Stimulated activated CD4-positive, alpha-beta T cell treated with anti-CD3 and anti-CD28 coated beads, TNF-alpha, amount 100 ng/mL, for 4 hours (primary cell): Measurements from ENCODE around the gene TUBGCP2.
A peak's percentile ranks its signal among the peaks of the same experiment; 100 is the strongest.

Source experiments
- DNase-seq, 3 experiments: peaks; one replicate each; pipeline ENCODE4 v3.0.0-alpha.2; 2020; ENCODE audit warnings: low read depth in 3 of 3

The TUBGCP2 gene

DNA sequence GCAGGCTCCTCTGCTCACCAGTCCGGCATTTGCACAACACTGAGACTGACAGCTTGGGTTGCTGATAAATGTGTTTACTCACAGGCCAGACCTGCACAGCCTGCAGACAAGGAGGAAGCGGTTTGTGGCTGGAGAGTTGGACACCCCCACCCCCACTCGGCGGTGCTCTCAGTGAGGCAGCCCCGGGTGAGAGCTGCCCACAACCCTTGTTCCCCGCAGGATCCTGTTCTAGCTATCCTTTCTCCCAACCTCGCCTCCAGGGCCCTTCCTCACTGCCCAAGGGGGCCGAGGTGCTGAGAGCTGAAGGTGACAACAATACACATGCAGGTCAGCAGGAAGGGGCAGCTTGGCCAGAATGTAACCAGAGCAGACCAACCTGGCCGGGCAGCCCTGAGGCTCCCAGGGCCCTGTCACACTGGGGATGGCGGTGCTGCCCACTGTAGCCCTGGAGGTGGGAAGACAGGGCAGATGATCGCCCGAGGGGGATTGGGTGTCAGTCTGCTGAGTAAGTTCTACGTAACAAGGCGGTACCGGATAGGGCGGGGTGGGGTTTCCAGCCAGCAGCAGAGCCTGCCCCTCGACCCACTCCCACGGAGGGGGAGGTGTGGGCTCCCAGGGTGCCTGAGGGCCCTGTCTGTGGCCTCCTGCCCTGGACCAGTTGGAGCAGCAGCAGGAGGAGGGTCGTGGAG, 30.0 kb downstream of the TUBGCP2 start:
- DNase-seq, result peak in 1 of 3 experiments; percentile 36

DNA sequence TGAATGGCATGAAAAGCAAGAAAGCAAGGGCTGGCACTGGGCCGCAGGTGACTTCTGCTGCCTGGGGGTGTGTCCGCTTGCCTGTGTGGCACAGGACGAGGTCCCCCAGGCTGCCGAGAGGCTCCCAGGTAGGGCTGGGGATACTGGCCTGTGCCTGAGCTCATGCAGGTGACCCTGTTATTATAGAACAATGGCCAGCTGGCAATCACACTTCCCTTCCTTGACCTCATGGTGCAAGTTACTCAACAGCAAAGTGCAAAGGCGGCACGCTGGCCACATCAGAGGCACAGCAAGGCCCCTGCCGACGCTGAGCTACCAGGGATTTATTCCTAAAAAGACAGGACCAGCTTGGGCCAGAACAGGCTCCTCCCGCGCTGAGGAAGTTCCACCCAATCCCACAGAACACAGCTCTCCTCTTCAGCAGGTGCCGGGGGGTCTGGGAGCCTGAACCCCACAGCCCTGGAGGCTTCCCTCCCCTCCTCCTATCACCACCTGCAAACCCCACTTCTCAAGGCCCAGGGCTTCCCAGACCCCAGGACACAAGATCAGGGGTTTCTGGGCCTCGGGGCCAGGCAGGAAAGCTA, 30.6 kb downstream of the TUBGCP2 start:
- DNase-seq, result no peak

DNA sequence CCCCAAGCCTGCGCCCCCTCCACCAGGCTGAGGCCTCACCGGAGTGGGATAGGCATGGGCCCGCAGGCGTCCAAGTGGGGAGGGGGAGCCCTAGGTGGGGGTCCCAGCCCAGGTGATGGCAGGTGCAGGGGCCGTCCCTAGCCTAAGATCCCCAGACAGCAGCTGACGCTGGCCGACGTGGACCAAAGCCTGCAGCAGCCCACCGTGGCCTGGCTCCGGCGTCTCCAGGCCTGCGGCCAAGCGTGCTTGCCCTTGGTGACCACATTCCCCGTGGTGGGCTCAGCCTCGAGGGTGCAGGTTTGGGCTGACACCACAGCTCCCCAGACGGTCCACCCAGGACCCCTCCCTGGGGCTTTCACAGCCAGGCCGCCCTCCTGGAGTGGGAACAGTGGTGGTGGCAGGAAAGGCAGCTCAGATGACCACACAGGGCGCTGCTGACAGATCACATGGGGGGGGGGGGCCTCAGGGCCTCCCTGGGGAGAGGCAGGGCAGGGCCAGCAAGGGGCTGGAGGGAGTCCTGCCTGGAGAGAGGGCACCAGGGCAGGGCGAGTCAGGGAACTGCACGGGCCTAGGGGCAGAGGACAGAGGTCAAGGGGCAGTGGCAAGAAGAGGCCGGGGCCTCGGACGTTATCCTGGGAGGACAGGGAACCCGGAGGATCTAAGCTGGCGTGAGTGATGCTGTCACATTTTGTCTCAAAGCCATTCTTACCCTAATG, 31.2 kb downstream of the TUBGCP2 start:
- DNase-seq, result no peak

DNA sequence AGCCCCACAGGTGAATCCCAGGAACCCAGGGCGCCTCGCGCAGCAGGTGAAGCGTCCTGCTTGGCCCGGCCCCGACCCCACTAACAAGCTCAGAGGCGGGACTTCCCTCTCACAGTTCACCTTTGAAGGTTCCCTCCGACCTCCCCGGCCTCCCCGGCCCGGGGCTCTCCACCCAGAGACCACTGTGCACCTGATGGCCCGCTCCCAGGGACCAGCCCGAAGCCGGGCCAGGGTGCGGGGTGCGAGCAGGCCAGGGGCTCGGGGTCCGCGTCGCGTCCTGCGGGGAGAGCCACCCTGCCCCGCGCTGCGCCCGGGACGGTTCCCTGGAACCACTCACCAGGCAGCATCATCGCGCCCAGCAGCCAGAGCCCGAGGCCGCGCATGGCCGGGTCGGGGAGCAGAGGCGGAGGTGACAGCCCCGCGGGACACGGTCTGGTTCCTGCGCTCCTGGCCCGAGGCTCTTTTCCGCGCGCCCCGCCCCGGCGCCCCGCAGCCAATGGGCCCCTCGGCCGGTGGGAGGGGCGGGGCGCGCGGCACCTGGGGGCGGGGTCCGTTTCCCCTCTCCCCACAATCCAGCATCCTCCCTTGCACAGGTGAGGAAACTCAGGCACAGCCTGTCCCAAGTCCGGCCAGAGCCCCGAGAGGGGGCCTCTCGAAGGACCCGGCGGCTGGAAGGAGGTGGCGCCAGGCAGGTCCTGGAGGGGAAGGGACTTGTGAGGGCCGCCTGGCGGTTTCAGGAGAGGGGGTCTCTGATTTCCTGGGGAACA, 32.1 kb downstream of the TUBGCP2 start, which contains the start of gene ADAM8:
Gene ADAM8, minus strand, starts transcription at position 434 of the 767 bp plus-strand sequence. Its CDS starts 51 bp downstream, at position 383.
- peak; percentile 41 to 53 (median 50) for DNase-seq

DNA sequence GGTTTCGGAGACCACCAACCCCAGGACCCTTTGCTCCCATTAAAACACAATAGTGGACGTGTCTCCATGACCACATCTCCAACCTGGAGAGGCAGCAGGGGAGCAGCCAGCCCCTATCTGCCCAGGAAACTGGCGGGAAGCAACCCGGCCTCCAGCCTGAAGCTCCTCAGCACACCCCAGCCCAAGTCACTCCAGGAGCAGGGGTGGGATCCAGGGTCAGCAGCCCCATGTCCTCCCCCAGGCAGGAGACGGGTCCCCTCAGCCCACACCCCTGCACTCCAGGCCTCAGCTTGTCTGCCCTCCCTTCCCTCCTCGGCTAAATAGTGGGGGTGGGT, 32.6 kb downstream of the TUBGCP2 start:
- no peak for DNase-seq

DNA sequence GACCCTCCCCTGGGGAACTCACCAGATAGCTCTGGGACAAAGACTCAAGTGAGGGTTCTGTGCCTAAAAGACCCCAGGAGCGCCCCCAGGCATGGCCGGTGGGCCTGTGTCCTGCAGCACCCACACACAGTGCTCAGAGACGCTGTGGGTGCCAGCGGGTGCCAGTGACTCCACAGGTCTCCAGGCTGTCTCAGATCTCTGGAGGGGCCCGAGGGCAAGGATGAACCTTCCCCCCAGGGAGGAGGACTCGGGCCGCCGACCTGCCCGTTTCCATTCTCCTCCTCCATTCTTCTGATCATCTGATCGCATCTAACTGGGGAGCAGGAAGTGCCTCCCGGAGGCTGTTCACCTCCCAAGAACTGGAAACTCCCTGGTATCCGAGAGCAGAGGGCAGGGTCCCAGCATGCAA, 33.0 kb downstream of the TUBGCP2 start:
- DNase-seq, result no peak

DNA sequence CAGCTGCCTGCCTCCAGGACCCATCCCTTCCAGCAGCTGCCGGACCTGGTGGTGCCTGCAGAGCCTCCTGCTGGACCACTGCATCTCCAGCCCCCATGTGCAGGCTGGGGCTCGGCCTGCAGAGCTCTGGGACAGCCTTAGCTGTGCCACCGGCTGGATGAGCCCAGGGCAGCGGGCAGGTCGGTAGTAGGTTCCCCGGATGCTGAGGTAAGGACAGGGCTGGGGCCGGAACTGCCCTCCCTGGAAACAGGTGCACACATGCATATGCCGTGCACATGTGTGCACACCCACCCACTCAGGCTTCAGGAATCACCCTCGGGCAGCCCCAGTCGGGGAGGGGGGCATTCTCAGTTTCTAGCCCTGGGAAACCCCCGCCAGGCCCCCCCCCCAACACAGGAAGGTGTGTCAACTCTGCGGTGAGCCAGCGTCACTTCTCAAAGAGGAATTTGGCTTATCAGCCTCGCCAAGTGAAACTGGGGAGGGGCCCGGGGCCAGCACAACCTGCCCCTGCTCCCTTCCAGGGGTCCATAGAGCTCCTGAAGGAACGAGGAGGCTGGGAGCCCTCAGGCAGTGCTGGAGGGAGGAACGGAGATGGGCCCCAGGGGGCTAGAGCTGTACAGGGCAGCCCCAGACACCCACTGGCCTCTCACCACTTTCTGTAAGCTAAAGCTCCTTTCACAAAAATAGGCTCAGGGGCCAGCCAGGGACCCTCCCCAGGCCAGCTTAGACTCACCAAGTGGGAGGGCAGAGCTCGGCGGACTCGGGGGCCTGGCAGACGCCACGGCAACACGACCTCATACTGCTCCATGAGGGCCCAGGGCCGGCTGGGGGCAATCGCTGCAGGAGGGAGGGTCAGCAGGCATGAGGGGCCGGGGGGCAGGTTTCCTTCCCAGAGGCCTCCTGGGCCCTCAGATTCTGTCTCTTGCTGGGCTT, 33.7 kb downstream of the TUBGCP2 start:
- peak; percentile 69 to 80 (median 71) for DNase-seq

DNA sequence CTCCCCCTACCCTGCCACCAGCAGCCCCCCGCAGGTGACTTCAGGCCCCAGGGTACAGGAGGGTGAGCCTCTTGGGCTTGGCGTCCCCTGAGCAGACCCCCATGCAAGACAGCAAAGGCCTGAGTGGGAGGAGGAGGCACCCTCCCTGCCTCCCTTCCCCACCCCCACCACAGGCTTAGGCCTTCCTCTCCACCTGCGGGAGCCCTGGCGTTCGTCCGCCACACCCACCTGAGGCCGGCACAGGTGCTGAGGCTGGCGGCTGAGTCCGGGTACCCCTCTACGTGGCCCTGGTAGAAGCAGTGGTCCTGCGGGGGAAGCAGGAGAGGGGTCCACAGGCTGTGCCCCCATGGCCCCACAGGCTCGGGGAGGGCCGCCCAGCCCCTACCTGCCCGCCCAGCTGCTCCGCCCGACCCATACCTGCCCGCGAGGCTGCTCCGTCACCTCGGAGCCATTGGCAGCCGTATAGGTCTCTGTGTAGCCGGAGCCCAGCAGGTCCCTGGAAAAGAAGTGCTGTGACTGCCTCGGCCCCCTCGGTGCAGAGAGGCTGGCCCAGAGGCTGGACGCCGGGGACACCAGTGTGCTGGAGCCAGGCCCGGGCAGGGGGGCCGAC, 35.0 kb downstream of the TUBGCP2 start:
- no peak for DNase-seq

DNA sequence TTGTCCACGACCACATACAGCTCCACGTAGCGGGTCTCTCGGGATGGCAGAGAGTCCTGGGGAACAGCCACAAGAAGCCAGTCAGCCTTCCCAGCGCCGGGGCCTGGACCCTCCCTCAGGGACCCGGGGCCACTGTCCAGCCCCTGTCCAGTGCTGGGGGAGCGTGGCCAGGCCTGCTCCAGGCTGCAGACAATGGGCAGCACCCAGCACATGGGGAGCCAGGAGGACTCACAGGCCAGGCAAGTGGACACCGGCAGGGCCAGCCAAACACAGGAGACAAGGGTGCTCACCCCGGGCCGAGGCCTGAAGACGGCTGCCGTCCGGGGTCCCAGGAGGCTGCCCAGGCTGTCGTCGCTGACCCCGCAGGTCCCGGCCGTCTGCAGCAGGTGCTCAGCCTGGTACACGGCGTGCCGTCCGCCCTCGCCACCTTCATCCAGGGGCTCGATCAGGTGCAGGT, 35.7 kb downstream of the TUBGCP2 start:
- DNase-seq, result no peak

DNA sequence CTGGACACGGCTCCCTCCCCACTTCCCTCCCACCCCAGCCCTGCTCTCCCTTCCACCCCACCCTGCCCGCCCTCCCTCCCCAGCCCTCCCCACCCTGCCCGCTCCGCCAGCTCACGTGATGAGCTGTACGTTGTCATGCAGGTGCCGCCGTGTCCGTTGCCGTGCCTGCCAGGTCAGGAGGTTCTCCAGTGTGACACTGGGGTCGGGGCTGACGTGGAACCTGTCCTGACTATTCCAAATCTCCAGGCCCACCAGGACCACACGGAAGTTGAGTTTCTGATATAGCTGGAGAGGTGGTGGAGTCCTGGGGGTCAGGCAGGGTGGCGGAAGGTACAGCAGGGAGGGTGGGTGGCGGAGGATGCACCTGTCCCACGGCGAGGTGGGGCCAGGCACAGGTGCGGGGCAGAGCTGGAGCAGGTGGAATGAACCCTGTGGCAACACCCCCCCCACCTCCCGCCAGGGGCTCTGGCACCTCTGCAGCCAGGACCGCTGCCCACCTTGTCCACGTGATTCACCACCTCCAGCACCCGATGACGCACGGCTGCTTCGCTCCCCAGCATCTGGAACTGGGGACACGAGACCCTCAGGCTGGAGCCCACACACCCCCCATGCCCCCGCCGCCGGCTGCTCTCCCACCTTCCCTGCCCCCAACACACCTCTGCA, 36.2 kb downstream of the TUBGCP2 start:
- no peak for DNase-seq

DNA sequence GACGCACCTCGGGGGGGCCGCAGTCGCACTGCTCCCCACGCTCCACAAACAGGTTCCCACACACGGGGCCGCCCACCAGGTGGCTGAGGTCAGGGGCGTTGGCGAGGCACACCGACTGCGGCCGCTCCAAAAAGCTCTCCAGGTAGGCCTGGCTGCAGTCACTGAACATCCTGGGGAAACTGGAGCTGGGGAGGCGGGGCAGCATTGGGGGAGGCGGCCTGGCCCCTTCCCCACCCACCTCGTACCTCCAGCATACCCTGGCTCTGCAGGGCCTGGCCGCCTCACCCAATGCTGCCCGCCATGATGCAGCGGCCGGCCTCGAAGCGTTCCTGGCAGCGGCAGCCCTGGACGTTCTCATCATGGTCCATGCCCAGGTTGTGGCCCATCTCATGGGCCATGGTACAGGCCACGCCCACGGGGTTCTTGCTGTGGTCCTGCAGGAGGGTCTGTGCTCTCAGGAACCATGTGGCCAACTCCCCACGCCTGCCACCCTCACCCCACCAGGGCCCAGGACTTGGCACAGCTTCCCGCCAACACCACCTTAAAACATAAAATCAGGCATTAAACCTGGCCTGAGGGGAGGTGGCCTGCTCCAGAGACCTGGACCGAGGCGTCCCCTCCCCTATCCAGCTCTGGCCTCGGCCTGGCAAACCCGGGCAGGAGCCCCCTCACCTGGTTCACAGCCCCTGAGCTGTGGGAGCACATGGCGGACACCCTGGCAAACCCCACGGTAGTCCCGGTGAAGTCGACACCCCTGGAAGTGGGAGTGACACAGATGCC, 37.0 kb downstream of the TUBGCP2 start:
- no peak for DNase-seq

DNA sequence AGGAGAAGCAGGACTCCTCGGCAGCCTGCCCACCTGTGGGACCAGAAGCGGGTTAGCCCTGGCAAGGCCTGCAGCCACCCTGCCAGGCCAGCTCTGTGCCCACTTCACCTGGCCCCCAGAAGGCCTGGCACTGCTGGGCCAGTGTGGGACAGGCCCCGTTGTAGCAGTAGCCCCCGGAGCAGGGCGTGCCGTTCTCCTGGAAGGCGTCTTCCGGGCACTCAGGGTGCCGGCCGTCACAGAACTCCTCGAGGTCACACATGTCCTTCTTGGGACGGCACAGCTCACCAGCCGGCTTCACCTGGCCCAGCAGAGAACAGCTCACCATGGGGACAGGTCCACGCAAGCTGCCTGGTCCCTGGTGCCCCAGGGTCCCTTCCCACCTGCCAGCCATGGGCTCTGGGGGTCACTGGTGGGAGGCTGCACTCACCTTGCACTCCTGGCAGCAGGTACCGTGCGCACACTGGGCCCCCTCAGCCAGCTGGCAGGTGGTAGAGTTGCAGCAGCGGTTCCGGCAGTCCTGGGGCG, 37.8 kb downstream of the TUBGCP2 start:
- DNase-seq, result no peak

DNA sequence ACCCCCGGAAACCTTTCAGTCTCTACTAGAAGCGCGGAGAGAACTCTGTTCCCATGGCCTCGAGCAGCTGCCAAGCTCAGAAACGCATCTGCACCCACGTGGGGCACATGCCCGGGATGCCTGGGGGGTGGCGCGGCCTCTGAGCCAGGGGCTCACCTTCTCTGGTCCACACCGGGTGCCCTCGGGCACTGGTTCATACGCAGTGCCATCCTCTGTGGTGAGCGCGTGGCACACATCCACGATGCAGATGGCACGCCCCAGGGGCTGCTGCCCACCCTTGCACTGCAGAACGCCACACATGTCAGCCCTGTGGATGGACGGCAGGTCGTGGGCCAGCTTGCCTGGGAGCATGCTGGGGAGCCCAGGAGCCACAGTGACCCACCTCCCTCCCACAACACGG, 38.5 kb downstream of the TUBGCP2 start:
- no peak for DNase-seq

DNA sequence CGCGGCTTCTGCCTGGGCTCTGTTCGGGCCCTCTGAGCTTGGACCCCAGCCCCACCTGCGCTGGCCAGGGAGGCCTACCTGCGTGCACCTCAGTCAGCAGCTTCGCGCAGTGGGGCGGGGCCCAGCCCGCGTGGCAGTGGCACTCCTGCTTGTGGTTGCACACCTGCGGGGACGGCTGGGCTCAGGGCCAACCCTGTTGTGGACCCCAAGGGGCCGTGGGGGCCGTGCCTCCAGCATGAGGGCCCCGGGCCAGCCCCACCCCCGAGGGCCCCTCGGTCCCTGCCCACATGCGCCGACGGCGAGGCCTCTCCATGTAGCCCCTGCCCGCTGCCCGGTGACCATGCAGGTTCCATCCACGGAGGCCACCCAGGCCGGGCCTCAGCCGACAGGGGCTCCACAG, 39.3 kb downstream of the TUBGCP2 start:
- DNase-seq, result no peak

DNA sequence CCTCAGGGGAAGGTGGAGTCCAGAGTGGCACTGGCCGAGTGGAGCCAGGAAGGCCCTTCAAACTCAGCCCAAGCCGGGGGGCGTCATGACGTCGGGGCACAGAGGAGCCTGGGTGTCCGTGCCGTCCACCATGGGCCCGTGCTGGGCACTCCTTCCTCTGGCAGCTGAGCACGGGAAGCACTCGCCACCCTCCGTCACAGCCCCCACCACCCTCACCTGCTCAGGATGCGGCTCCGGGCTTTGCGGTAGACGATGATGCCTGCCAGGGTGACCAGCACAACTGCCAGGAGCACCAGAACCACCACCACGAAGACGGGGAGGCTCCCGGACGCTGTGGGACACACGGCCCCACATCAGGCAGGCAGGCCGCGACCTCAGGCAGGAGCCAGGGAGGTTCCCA, 40.1 kb downstream of the TUBGCP2 start:
- no peak for DNase-seq

DNA sequence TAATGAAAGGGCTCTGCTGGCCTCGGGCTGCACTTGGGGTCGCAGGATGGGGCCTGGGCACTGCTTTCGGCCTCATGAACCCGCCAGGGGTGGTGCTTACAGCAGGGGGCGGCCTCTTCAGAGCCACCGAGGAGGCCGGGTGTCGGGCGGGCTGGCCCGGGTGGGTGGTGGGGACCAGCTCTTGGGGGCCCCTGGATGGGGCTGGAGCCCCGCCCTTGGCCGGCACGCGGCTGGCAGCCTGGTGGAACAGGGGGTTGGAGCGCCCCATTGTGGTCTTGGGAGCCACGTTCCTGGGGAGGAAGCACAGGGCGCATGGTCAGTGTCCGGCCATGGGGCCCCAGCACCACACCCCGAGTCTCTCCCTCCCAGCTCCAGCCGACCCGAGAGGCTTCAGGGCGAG, 40.8 kb downstream of the TUBGCP2 start:
- no peak for DNase-seq

DNA sequence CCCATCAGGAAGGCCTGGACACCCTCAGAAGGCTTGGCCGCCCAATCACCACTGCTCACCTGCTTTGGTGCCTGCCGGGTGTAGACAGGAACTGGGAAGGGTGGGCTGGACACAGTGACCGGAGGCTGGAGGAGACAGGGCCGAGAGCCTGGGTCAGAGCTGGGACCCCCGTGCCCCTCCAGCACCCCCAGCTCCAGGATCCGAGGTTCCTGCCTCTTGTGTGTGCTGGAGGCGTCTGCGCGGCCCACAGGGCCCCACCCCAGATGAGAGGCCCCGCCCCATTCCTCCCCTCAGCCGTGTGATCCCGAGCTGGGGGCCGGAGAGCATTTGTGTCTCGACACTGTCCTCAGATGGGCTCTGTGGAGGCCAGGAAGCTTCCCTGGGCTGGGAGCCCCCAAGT, 41.4 kb downstream of the TUBGCP2 start:
- DNase-seq, result no peak

DNA sequence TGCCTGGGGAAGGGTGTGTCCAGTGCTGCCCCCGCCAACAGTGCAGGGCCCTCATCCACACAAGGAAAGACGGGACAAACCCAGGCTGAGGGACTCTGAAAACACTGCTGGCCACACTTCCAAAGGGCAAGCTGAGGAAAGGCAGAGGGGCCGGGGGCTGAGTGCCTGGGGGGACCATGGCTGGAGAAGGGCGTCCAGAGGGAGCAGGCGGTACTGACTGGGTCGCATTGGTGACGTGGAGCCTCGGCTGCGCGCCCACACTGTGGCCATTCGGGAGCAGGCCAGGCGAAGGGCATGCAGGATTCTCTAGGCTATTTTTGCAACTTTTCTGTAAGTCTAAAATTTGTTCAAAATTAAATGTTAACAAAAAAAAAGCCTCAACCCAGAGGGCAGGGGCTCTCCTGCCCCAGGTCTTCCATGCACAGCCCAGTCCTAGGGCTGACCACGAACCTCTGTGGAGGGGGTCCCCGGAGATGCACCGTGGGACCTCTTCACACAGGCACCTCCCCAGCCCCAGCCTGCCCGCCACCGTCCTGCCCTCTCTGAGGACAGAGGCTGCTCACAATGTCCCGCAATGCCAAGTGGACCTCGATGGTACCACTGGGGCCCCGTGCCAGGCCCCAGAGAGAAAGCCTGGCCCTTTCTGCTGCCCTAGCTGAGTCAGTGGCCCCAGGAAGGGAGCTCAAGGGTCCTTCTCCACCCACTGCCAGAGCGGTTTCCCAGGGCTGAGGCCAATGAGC, 42.4 kb downstream of the TUBGCP2 start:
- no peak for DNase-seq
